Left lung (tissue), 10 donors: Measurements from ENCODE around the gene EIF2S1. TPM values are rescaled to one million over a fixed set of nuclear protein-coding genes. Genes with fewer than 3 reads are reported as not detected.
A peak's percentile ranks its signal among the peaks of the same experiment; 100 is the strongest.

Source experiments
- ATAC-seq: fragments of 200-7000 bp; cut with Tn5 transposase; one replicate; pipeline ENCODE4 v1.9.1; 2020; ENCODE audit warnings: moderate library complexity
- DNase-seq, 4 donors: peaks; one replicate each; pipeline ENCODE4 v3.0.0-alpha.2; 2013 to 2020
- H3K27ac ChIP-seq, 2 donors: fragments of 200-600 bp; sonication (generic) in 1 of 2; one replicate each; pipeline versions ENCODE4 v1.5.0 to v1.8.0; 2020 to 2021
- H3K27me3 ChIP-seq, 2 donors: fragments of 200-600 bp; sonication (generic) in 1 of 2; one replicate each; pipeline versions ENCODE4 v1.5.0 to v1.8.0; 2020 to 2021
- H3K36me3 ChIP-seq, 2 donors: fragments of 200-600 bp; sonication (generic) in 1 of 2; one replicate each; pipeline versions ENCODE4 v1.5.0 to v1.8.0; 2020 to 2021
- H3K4me1 ChIP-seq, 2 donors: fragments of 200-600 bp; one replicate each; pipeline ENCODE4 v1.8.0; 2021
- H3K4me3 ChIP-seq, 2 donors: fragments of 200-600 bp; sonication (generic) in 1 of 2; one replicate each; pipeline versions ENCODE4 v1.5.0 to v1.8.0; 2020 to 2021; ENCODE audit warnings: mild to moderate bottlenecking in 1 of 2
- H3K9me3 ChIP-seq, 2 donors: fragments of 200-600 bp; sonication (generic) in 1 of 2; one replicate each; pipeline versions ENCODE4 v1.5.0 to v1.8.0; 2020 to 2021
- intact Hi-C, 2 donors: fragments of 100-400 bp; cut with DNase I; formaldehyde crosslinking; loops; one replicate each; pipeline versions ENCODE4 v1.11.2 to v1.14.2; 2022
- polyA plus RNA-seq, 6 donors: library from polyadenylated mRNA; unstranded; fragments of 120-200 nt; gene quantifications; one replicate each; pipeline ENCODE4 v1.2.1, GENCODE V29; 2013; ENCODE audit not compliant: insufficient read length in 6 of 6
- total RNA-seq, 2 donors: library from RNA; stranded (reverse); fragmentation: NEBNext Ultra II Directional; extraction: Animal tissue kit (Norgen Biotek cat#: 25700); gene quantifications; one replicate each; pipeline ENCODE4 v1.2.1, GENCODE V29; 2021
- TF ChIP-seq, protein P1 (sequence below), 2 donors: fragments of 200-600 bp; sonication (generic) in 1 of 2; IDR thresholded peaks; one replicate each; pipeline versions ENCODE4 v1.5.0 to v1.8.0; 2021; ENCODE audit warnings: antibody characterized with exemption in 2 of 2
- donor health status: DM: no; HTN: yes; CAD: no.
- donor health status: DM: no; HTN: no; CAD: no.

EIF2S1 gene
- total and polyA plus RNA-seq, 8 donors: 64.0 to 99.4 (median 84.9) TPM

DNA sequence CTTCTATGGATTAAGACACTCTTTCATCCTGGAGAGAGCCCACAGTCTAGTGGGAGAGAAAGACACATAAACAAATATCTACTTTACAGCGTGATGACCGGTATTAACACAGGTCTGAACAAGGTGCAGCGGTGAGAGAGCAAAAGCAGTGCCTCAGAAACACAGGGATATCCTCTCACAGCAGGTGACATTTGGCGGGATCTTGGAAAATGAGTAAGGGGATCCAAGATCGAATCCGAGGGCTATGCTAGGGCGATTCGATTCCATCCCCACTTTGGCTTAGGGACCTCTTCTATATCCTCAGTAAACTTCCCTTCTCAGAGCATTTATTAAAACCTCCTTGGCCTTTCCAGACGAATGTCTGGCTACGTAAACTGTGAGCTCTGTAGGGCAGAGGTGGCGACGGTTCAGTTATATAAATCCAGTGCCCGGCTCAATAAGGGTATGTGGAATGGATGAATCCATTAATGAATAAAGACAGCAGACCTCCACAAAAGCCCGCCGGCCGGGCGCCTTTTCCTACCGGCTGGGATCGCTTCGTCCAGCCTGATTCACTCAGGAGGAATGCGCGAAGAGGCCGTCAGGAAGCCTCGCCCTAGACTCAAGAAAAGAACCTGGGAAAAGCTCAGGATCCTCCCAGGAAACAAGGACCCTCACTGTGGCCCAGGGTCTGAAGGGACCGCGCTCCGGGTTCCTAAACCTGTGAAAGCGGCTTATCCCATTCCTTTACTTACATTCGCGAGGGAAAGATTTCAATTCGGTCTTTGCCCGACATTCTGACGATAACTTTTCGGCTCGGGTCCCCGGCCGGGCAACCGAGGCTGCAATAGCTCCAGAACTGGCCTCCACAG is 979 bp upstream of the EIF2S1 start:
- TF ChIP-seq, protein P1, sequence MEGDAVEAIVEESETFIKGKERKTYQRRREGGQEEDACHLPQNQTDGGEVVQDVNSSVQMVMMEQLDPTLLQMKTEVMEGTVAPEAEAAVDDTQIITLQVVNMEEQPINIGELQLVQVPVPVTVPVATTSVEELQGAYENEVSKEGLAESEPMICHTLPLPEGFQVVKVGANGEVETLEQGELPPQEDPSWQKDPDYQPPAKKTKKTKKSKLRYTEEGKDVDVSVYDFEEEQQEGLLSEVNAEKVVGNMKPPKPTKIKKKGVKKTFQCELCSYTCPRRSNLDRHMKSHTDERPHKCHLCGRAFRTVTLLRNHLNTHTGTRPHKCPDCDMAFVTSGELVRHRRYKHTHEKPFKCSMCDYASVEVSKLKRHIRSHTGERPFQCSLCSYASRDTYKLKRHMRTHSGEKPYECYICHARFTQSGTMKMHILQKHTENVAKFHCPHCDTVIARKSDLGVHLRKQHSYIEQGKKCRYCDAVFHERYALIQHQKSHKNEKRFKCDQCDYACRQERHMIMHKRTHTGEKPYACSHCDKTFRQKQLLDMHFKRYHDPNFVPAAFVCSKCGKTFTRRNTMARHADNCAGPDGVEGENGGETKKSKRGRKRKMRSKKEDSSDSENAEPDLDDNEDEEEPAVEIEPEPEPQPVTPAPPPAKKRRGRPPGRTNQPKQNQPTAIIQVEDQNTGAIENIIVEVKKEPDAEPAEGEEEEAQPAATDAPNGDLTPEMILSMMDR (IDR thresholded peaks at IDR 0.05): no peak
- peak in 1 of 4 donors; percentile 82 for DNase-seq
- peak; percentile 3 for ATAC-seq
- Histone ChIP-seq H3K4me1 (peaks cover 41 to 69% of the 10 kb centered on the region in 2 donors), H3K9me3 (no peaks in the 10 kb centered on the region), H3K27ac (peak overlapping the region; percentile 78 to 96), H3K36me3 (peaks cover 0 to 9% of the 10 kb centered on the region in 2 donors), H3K27me3 (no peaks in the 10 kb centered on the region), H3K4me3 (peak overlapping the region; percentile 63 to 95)
- intact Hi-C loops: no loop called here

DNA sequence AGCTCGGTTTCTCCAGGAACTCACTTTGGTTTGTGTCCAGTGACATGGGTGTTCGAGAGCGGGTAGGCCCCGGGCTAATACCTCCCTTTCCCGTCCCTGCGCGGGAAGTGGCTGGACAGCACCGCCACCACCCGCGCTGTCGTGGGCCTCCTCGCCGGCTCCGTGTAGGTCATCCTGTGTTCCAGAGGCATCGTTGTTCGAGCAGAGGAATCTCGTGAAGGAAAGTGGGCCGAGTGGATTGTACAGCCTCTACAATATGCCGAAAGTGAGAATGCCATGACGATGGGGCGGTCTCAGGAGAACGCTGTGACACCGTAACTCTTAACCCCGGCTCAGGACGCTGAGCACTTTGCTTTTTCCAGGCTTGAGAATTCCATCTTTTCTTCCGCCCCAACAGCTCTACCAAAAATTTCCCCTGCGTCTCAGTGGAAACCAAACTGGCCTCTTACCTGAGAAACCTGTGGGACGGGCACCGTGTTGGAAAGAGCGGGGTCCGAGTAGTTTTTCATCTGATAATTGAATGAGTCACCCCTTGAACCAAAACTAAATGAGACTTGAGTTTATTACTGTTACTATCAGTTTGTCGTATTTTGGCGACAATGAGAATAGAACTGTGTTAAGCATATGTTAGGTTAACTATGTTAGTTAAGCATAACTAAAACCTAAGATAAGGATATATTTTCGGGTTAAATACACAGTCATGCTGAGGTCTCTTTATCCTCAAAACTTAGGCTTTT is 510 bp downstream of the EIF2S1 start:
- Histone ChIP-seq H3K4me1 (peaks cover 41 to 83% of the 10 kb centered on the region in 2 donors), H3K27me3 (no peaks in the 10 kb centered on the region), H3K27ac (peak overlapping the region; percentile 94 to 96), H3K9me3 (no peaks in the 10 kb centered on the region), H3K36me3 (peaks cover 0 to 22% of the 10 kb centered on the region in 2 donors), H3K4me3 (peak overlapping the region; percentile 92 to 95)
- ATAC-seq: peak; percentile 59
- no peak for DNase-seq
- TF ChIP-seq, protein P1 (IDR thresholded peaks at IDR 0.05): no peak
- intact Hi-C loops: no loop called here

DNA sequence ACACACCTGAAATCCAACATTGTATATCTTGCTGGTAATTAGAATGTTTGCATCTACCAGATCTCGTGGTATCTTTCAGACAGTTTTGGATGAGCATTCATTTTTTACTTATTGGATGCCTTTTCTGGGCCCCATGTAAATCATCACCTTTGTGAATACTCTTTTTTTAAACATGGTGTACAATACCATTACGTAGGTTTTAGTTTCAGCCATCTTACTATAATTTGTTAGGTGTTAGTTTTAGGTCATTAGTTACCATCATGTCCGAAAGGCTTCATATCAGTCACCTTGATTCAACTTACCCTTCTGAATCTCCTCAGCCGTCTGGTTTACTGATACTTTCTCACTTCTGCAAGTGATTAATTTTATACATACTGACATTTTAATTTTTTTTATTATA is 5.3 kb downstream of the EIF2S1 start:
- TF ChIP-seq, protein P1 (IDR thresholded peaks at IDR 0.05): no peak
- Histone ChIP-seq H3K36me3 (peaks cover 0 to 70% of the 10 kb centered on the region in 2 donors), H3K4me1 (peaks cover 25 to 49% of the 10 kb centered on the region in 2 donors), H3K27me3 (no peaks in the 10 kb centered on the region), H3K9me3 (no peaks in the 10 kb centered on the region), H3K4me3 (no peak overlapping the region), H3K27ac (no peak overlapping the region)
- intact Hi-C loops: no loop called here
- ATAC-seq: no peak
- DNase-seq: no peak

DNA sequence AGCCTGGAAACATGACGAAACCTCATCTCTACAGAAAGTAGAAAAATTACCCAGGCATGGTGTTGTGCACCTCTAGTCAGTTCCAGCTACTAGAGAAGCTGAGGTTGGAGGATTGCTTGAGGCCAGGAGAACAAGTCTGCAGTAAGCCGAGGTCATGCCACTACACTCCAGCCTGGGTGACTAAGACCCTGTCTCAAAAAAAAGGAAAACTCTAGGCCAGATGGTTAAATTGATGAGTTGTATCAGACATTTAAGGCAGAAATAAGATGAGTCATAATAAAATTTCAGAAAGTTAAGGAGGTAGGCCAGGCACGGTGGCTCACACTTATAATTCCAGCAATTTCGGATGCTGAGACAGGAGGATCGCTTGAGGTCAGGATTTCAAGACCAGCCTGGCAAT is 10.7 kb downstream of the EIF2S1 start:
- ATAC-seq (no peak), DNase-seq (no peak)
- Histone ChIP-seq H3K36me3 (peaks cover 0 to 96% of the 10 kb centered on the region in 2 donors), H3K4me1 (no peaks in the 10 kb centered on the region), H3K9me3 (no peaks in the 10 kb centered on the region), H3K27ac (no peak overlapping the region), H3K27me3 (no peaks in the 10 kb centered on the region), H3K4me3 (no peak overlapping the region)
- intact Hi-C loops: no loop called here
- TF ChIP-seq, protein P1 (IDR thresholded peaks at IDR 0.05): no peak
